VCaP (cell line): ENCODE data around the gene MMADHC.
A peak's percentile ranks its signal among the peaks of the same experiment; 100 is the strongest.

Experiments used
- H3K27ac ChIP-seq: fragments of 450-650 bp; 2 replicates; pipeline ENCODE4 v1.5.1; 2017
- CTCF ChIP-seq: fragments of 450-650 bp; conservative IDR thresholded peaks from 2 replicates; pipeline ENCODE4 v1.5.1; 2017; ENCODE audit warnings: mild to moderate bottlenecking, moderate library complexity

Gene MMADHC

GRCh38 chr2:149622343-149622742 lies 34.8 kb upstream of the MMADHC start:
- TF ChIP-seq CTCF = no peak

GRCh38 chr2:149617476-149617875 lies 29.9 kb upstream of the MMADHC start:
- no peak overlapping the region for H3K27ac ChIP-seq
- no peak for TF ChIP-seq CTCF

More at GRCh38 chr2:149622343-149622742, 34.8 kb upstream of the MMADHC start:
- H3K27ac ChIP-seq = no peak overlapping the region

- no peak overlapping the region for H3K27ac ChIP-seq
- no peak for TF ChIP-seq CTCF
Measured at GRCh38 chr2:149616681-149617456, 29.3 kb upstream of the MMADHC start.

- no peak overlapping the region for H3K27ac ChIP-seq
- no peak for TF ChIP-seq CTCF
Measured at GRCh38 chr2:149613704-149614103, 26.1 kb upstream of the MMADHC start.

- H3K27ac ChIP-seq = no peak overlapping the region
- no peak for TF ChIP-seq CTCF
Measured at GRCh38 chr2:149612122-149612521, 24.5 kb upstream of the MMADHC start.

GRCh38 chr2:149611100-149611820 lies 23.7 kb upstream of the MMADHC start:
- peak; percentile 36 for TF ChIP-seq CTCF

GRCh38 chr2:149606251-149606811 lies 18.8 kb upstream of the MMADHC start:
- TF ChIP-seq CTCF = no peak
- no peak overlapping the region for H3K27ac ChIP-seq

More at GRCh38 chr2:149611100-149611820, 23.7 kb upstream of the MMADHC start:
- H3K27ac ChIP-seq = no peak overlapping the region
